ENCODE results near the gene MEIS3.
A peak's percentile ranks its signal among the peaks of the same experiment; 100 is the strongest.
"Not testable (repeated sequence)": the region's sequence is repeated elsewhere in the genome, so short reads cannot be mapped to it uniquely, and the experiment has no call there.

Gene MEIS3

DNA sequence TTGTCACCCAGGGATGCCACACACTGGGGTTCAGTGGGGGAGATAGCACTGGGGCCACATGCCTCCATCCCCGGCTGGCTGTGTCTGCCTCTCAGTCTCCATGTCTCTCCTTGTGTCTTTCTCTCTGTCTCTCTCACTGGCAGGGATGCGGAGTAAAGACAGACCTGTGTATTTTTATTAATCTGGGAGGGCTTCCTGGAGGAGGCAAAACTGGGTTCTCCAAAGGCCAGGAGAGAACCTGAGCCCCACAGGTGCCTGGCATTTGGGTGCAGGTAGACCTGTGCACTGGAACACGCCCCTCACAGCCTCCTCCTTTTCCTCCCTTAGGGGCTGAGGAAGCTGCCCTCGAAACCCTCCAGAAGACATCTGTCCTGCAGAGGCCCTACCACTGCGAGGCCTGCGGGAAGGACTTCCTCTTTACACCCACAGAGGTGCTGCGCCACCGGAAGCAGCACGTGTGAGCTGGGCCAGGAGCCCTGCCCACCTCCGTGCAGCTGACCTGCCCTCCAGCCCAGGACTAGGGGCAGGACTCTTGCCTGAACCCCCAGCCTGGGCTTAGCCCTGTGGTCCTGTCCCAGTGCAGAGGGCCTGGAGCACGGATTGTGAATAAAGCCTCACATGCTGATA is 37.6 kb downstream of the MEIS3 start:
- peak; percentile 13 for DNase-seq

GRCh38 chr19:47381121-47381520 is 38.2 kb downstream of the MEIS3 start:
- DNase-seq = no peak

- DNase-seq = no peak
These were observed 38.8 kb downstream of the MEIS3 start for GRCh38 chr19:47380559-47380958.

DNA sequence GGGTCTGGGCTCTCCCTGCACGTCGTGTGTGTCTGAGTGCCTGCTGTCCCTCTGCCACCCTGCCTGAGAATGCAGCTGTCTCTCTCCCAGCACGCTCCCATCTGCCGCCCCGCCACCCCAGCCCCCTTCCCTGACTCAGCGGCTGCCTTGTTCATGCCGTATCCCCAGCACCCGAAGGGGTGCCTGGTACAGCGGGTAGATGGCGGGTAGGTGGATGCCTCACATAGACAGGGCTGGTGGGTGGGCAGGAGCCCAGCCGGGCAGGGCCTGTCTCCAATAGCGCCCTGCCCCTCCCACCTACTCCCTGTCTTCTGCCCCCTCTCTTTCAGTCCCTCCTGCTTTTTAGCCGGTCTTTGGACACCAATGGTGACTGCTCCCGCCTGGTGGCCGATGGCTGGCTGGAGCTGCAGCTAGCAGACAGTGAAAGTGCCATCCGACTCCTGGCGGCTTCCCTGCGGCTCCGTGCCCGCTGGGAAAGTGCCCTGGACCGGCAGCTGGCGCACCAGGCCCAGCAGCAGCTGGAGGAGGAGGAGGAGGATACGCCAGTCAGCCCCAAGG is 39.9 kb downstream of the MEIS3 start:
- no peak for DNase-seq

DNA sequence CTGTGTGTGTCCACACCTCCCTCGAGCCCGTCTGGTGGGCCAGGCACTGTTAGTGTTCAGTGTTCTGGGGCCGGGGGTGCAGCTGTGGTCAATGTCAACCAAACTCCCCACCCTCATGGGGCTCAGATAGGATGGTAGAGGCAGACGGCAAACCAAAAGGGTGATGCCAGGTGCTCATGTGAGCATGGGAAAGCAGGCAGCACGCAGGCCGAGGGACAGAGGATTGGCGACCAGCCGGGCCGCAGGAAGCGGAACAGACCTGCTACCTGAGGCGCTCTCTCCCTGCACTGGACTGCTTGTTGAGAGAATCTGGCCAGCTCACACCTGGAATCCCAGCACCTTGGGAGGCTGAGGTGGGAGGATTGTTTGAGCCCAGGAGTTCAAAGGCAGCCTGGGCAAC is 41.1 kb downstream of the MEIS3 start:
- no peak for DNase-seq

DNA sequence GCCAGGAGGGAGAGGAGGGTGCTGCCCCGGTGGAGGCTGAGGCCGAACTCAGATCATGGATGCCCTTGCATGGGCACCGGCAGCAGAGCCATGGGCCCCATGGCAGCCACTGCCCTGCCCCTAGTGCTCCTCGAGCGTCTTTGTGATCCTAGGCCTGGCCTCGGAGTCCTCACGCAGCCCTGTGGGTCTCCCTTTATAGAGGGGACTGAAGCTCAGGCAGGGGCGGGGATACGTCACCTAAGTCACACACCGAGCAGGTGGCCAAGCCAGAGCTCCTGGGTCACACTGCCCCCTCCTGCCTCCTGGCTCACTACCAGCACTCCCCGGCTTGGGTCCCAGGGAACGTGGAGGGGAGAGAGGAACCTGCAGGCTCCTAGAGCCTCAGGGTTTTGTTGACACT is 41.5 kb downstream of the MEIS3 start:
- DNase-seq = no peak

DNA sequence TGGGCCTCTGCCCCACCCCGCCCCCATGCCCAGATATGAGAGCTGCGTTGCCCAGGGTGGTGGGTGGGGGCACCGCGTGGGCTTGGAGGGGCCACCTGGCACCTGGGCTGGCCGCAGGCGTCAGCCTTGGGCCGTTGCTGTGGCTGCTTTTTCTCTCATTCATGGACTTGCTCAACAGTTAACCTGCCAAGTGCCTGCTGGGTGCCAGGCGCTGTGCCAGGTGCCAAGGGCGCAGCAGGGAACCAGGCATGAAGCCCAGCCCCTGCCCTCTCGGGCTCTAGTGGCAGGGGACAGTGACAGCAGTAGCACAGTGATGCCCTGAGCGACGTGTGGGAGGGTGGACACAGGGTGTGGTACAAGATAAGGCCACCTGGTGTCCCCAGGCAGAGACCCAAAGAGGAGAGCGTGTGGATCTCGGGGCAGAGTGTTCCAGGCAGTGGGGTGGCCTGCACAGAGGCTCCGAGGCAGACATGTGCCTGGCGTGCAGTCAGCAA is 42.1 kb downstream of the MEIS3 start:
- DNase-seq = no peak

GRCh38 chr19:47376589-47377144 is 42.7 kb downstream of the MEIS3 start:
- DNase-seq = no peak

DNA sequence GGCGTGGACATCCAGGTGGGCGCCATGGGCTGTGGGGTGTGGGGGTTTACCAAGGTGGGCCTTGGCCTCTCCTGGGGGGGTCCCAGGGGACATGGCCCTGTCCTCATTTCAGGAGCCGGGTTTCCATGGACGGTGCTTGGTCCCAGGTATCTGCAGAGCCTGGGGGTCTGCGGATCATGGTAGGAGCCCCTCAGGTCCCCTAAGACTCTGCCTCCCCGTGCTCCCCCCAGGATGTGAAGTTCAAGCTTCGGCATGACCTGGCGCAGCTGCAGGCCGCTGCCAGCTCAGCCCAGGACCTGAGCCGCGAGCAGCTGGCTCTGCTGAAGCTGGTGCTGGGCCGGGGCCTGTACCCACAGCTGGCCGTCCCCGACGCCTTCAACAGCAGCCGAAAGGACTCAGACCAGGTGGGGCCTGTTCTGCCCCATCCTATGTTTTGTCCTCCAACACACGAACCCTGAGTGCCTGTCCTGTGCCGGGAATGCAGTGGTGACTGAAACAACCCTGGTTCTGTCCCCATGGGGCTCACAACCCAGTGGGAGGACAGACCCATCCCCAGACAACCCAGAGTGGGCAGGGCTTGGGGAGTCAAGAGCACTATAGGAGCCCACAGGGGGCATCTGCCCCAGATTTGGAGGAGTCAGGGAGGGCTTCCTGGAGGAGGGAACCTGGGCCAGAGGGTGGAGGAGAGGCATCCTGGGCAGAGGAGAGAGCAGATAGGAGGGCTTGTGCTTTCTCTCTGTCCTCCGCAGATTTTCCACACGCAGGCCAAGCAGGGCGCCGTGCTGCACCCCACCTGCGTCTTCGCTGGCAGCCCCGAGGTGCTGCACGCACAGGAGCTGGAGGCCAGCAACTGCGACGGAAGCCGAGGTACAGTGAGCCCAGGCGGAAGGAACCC is 43.4 kb downstream of the MEIS3 start:
- no peak for DNase-seq

GRCh38 chr19:47374876-47375693 is 44.2 kb downstream of the MEIS3 start:
- DNase-seq = no peak

GRCh38 chr19:47373246-47374240 is 45.8 kb downstream of the MEIS3 start:
- no peak for DNase-seq

GRCh38 chr19:47372603-47373002 is 46.7 kb downstream of the MEIS3 start:
- no peak for DNase-seq

DNA sequence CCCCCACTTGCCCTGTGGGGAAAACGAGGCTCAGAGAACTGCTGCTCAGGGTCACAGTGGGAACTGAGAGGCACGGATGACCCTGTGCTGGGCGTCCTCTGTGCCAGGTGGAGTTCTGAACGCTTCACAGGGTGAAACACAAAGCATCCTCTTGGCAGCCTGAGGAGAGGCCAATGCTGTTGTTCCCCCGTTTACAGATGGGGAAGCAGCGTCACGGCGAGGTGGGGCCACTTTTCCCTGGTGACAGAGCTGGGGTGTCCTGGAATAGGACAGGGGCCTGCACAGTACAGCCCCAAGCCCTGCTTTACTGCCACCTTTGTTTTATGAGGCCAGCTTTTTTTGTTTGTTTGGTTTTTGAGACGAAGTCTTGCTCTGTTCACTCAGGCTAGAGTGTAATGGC is 48.1 kb downstream of the MEIS3 start:
- no peak for DNase-seq

GRCh38 chr19:47370045-47370611 is 49.2 kb downstream of the MEIS3 start:
- no peak for DNase-seq

GRCh38 chr19:47365455-47365854 is 53.9 kb downstream of the MEIS3 start:
- DNase-seq = not testable (repeated sequence)

GRCh38 chr19:47363758-47364531 is 55.4 kb downstream of the MEIS3 start:
- no peak for DNase-seq

DNA sequence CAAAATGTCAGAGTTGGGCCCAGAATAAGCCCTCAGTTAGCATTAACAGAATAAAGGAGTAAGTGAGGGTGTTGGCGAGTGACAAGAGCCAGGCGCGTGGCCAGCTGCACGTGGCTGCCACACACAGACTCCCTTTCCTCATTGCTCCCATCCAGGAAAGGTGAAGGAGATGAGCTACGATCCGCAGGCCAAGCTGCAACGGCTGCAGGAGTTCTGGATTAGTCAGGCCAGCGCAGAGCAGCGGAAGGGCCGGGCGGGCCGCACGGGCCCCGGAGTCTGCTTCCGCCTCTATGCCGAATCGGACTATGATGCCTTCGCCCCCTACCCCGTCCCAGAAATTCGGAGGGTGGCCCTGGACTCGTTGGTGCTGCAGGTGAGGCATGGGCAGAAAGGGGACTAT is 57.0 kb downstream of the MEIS3 start:
- DNase-seq = no peak

DNA sequence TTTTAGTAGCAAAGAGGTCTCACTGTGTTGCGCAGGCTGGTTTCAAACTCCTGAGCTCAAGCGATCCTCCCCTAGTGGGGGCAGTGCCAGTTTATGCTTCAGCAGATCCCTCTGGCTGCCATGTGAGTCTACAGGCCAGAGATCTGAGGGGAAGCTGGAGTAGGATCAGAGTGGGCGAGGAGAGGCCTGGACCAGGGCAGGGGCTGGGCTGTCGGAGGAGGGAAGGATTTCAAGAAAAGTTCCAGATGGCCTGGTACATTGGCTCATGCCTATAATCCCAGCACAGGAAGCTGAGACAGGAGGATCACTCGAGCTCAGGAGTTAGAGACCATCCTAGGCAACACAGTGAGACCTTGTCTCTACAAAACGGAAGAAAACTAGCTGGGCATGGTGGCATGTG is 60.4 kb downstream of the MEIS3 start:
- DNase-seq = no peak

GRCh38 chr19:47357788-47358680 is 61.3 kb downstream of the MEIS3 start:
- DNase-seq = no peak
